CD4-positive, alpha-beta memory T cell (primary cell): Measurements from ENCODE around the gene CLDN20. TPM values are rescaled to one million over a fixed set of nuclear protein-coding genes. Genes with fewer than 3 reads are reported as not detected.

Source experiments
- CTCF ChIA-PET: fragments of 350-600 bp; sonication (Branson Sonifier 250); formaldehyde crosslinking; loops from one replicate; lab custom pipeline; 2021; ENCODE audit warnings: inconsistent platforms; ENCODE audit not compliant: partially characterized antibody; lab: Charles Lee
- POLR2A ChIA-PET: fragments of 350-600 bp; sonication (Branson Sonifier 250); formaldehyde crosslinking; loops from one replicate; lab custom pipeline; 2021; ENCODE audit not compliant: partially characterized antibody; lab: Charles Lee
- DNase-seq, 5 donors: peaks; one replicate each; pipeline versions ENCODE4 v3.0.0 to v3.0.0-alpha.2; 2020 to 2022; ENCODE audit warnings: mixed read lengths in 1 of 5
- H3K27ac ChIP-seq: one replicate; pipeline ENCODE4 v1.7.0; 2013; ENCODE audit warnings: low read depth, low read length
- H3K27me3 ChIP-seq: 2 replicates; pipeline ENCODE4 v1.7.0; 2013; ENCODE audit warnings: mild to moderate bottlenecking, low read length, moderate library complexity; ENCODE audit not compliant: insufficient read depth
- H3K36me3 ChIP-seq: 2 replicates; pipeline ENCODE4 v1.7.0; 2013; ENCODE audit warnings: mild to moderate bottlenecking, low read length, moderate library complexity; ENCODE audit not compliant: insufficient read depth
- H3K4me1 ChIP-seq: 2 replicates; pipeline ENCODE4 v1.7.0; 2013; ENCODE audit warnings: mild to moderate bottlenecking, low read length, moderate library complexity; ENCODE audit not compliant: insufficient read depth
- H3K4me3 ChIP-seq, 2 donors: one replicate each; pipeline ENCODE4 v1.7.0; 2013; ENCODE audit warnings: low read length in 2 of 2, mild to moderate bottlenecking in 1 of 2
- H3K9me3 ChIP-seq, 2 donors: one replicate each; pipeline ENCODE4 v1.7.0; 2013; ENCODE audit warnings: low read length in 2 of 2, control low read depth in 1 of 2; ENCODE audit not compliant: control insufficient read depth in 1 of 2
- H3K27ac Mint-ChIP-seq, 7 donors: one replicate each; pipeline ENCODE4 v1.8.0; 2020 to 2021; ENCODE audit warnings: mixed read lengths in 7 of 7, mild to moderate bottlenecking in 6 of 7, inconsistent platforms in 3 of 7, moderate library complexity in 3 of 7
- H3K27me3 Mint-ChIP-seq, 2 donors: one replicate each; pipeline ENCODE4 v1.8.0; 2020 to 2021; ENCODE audit warnings: mixed read lengths in 2 of 2
- H3K36me3 Mint-ChIP-seq, 2 donors: one replicate each; pipeline ENCODE4 v1.8.0; 2020 to 2021; ENCODE audit warnings: mixed read lengths in 2 of 2, inconsistent platforms in 1 of 2, mild to moderate bottlenecking in 1 of 2
- H3K4me1 Mint-ChIP-seq, 4 donors: one replicate each; pipeline ENCODE4 v1.8.0; 2020 to 2021; ENCODE audit warnings: mixed read lengths in 4 of 4, mild to moderate bottlenecking in 1 of 4
- H3K4me3 Mint-ChIP-seq, 8 donors: one replicate each; pipeline ENCODE4 v1.8.0; 2020 to 2021; ENCODE audit warnings: mixed read lengths in 8 of 8, mild to moderate bottlenecking in 7 of 8, moderate library complexity in 6 of 8, inconsistent platforms in 3 of 8
- H3K9me3 Mint-ChIP-seq, 8 donors: one replicate each; pipeline ENCODE4 v1.8.0; 2020 to 2021; ENCODE audit warnings: mixed read lengths in 8 of 8, mild to moderate bottlenecking in 5 of 8, inconsistent platforms in 3 of 8, moderate library complexity in 1 of 8
- intact Hi-C: fragments of 100-400 bp; cut with micrococcal nuclease; formaldehyde crosslinking; loops from one replicate; pipeline ENCODE4 v1.15.1; 2023
- polyA plus RNA-seq, 2 donors: library from polyadenylated mRNA; unstranded; fragments of 300-500 nt; fragmentation: Illumina TruSeq; gene quantifications; one replicate each; pipeline ENCODE4 v1.2.3, GENCODE V29; 2021
- total RNA-seq, 2 experiments: library from RNA; stranded (reverse); gene quantifications; one replicate each; pipeline ENCODE4 v1.2.3, GENCODE V29; 2021

CLDN20 gene
- total and polyA plus RNA-seq, 4 experiments from 2014 or later = not detected

- ChIA-PET POLR2A (no interaction called here), CTCF (no interaction called here)
- Mint-ChIP-seq H3K27me3 (no peaks in the 10 kb centered on the region), H3K9me3 (no peaks in the 10 kb centered on the region), H3K27ac (no peak overlapping the region), H3K4me3 (no peak overlapping the region), H3K4me1 (peaks cover 3 to 20% (median 10%) of the 10 kb centered on the region in 4 donors), H3K36me3 (peaks cover 56 to 69% of the 10 kb centered on the region in 2 donors)
- Histone ChIP-seq H3K4me3 (no peak overlapping the region), H3K27ac (no peak overlapping the region), H3K27me3 (no peaks in the 10 kb centered on the region), H3K4me1 (no peaks in the 10 kb centered on the region), H3K9me3 (no peaks in the 10 kb centered on the region), H3K36me3 (peaks cover 16% of the 10 kb centered on the region)
- intact Hi-C loops = no loop called here
- no peak for DNase-seq
Measured at GRCh38 chr6:155290491-155290890, 26.7 kb downstream of the CLDN20 start.

GRCh38 chr6:155291291-155291690, 27.5 kb downstream of the CLDN20 start:
- Mint-ChIP-seq H3K9me3 (no peaks in the 10 kb centered on the region), H3K27ac (no peak overlapping the region), H3K4me1 (peaks cover 3 to 18% (median 10%) of the 10 kb centered on the region in 4 donors), H3K27me3 (no peaks in the 10 kb centered on the region), H3K4me3 (no peak overlapping the region), H3K36me3 (peaks cover 58 to 70% of the 10 kb centered on the region in 2 donors)
- DNase-seq = no peak
- Histone ChIP-seq H3K27ac (no peak overlapping the region), H3K36me3 (peaks cover 21% of the 10 kb centered on the region), H3K4me3 (no peak overlapping the region), H3K4me1 (no peaks in the 10 kb centered on the region), H3K27me3 (no peaks in the 10 kb centered on the region), H3K9me3 (no peaks in the 10 kb centered on the region)
- POLR2A ChIA-PET = no interaction called here
- intact Hi-C loops = no loop called here
- CTCF ChIA-PET = no interaction called here

GRCh38 chr6:155292711-155293110, 28.9 kb downstream of the CLDN20 start:
- ChIA-PET POLR2A (no interaction called here), CTCF (no interaction called here)
- no peak overlapping the region for H3K27ac ChIP-seq
- H3K27me3 Mint-ChIP-seq = no peaks in the 10 kb centered on the region
- intact Hi-C loops = no loop called here
- peaks cover 64 to 79% of the 10 kb centered on the region in 2 donors for H3K36me3 Mint-ChIP-seq
- no peaks in the 10 kb centered on the region for H3K4me1 ChIP-seq
- H3K9me3 ChIP-seq = no peaks in the 10 kb centered on the region
- no peaks in the 10 kb centered on the region for H3K9me3 Mint-ChIP-seq
- no peak overlapping the region for H3K4me3 Mint-ChIP-seq
- H3K27me3 ChIP-seq = no peaks in the 10 kb centered on the region
- no peak overlapping the region for H3K4me3 ChIP-seq
- peaks cover 3 to 23% (median 12%) of the 10 kb centered on the region in 4 donors for H3K4me1 Mint-ChIP-seq
- peaks cover 27% of the 10 kb centered on the region for H3K36me3 ChIP-seq
- no peak for DNase-seq
- peak overlapping the region in 2 of 7 donors; percentile 30 to 73 for H3K27ac Mint-ChIP-seq

- peaks cover 6 to 10% (median 9%) of the 10 kb centered on the region in 4 donors for H3K4me1 Mint-ChIP-seq
- ChIA-PET POLR2A (no interaction called here), CTCF (no interaction called here)
- H3K36me3 Mint-ChIP-seq = peaks cover 51 to 59% of the 10 kb centered on the region in 2 donors
- no peaks in the 10 kb centered on the region for H3K9me3 Mint-ChIP-seq
- intact Hi-C loops = no loop called here
- Histone ChIP-seq H3K27ac (no peak overlapping the region), H3K4me1 (no peaks in the 10 kb centered on the region), H3K27me3 (no peaks in the 10 kb centered on the region), H3K4me3 (no peak overlapping the region), H3K36me3 (peaks cover 29% of the 10 kb centered on the region), H3K9me3 (no peaks in the 10 kb centered on the region)
- peak overlapping the region in 3 of 7 donors; percentile 2 to 40 (median 4) for H3K27ac Mint-ChIP-seq
- H3K4me3 Mint-ChIP-seq = no peak overlapping the region
- no peak for DNase-seq
- no peaks in the 10 kb centered on the region for H3K27me3 Mint-ChIP-seq
Measured at GRCh38 chr6:155297669-155298068, 33.9 kb downstream of the CLDN20 start.

GRCh38 chr6:155301867-155302266, 38.1 kb downstream of the CLDN20 start:
- no peaks in the 10 kb centered on the region for H3K4me1 ChIP-seq
- no peak overlapping the region for H3K4me3 ChIP-seq
- H3K9me3 ChIP-seq = no peaks in the 10 kb centered on the region
- peaks cover 27% of the 10 kb centered on the region for H3K36me3 ChIP-seq
- no peak overlapping the region for H3K4me3 Mint-ChIP-seq
- CTCF ChIA-PET = no interaction called here
- H3K27ac Mint-ChIP-seq = no peak overlapping the region
- H3K27ac ChIP-seq = no peak overlapping the region
- H3K27me3 ChIP-seq = no peaks in the 10 kb centered on the region
- no peaks in the 10 kb centered on the region for H3K9me3 Mint-ChIP-seq
- H3K4me1 Mint-ChIP-seq = peaks cover 6 to 10% (median 10%) of the 10 kb centered on the region in 4 donors
- DNase-seq = no peak
- POLR2A ChIA-PET = interaction anchor here (1.1 kb wide), 1 partner anchor 13 kb away, joined by 3 read pairs; no protein-coding TSS in a partner anchor
- H3K27me3 Mint-ChIP-seq = no peaks in the 10 kb centered on the region
- intact Hi-C loops = no loop called here
- peaks cover 42 to 56% of the 10 kb centered on the region in 2 donors for H3K36me3 Mint-ChIP-seq

GRCh38 chr6:155303361-155303870, 39.6 kb downstream of the CLDN20 start:
- peaks cover 9 to 23% (median 16%) of the 10 kb centered on the region in 4 donors for H3K4me1 Mint-ChIP-seq
- no peak for DNase-seq
- CTCF ChIA-PET = interaction anchor here (1.4 to 1.9 kb wide), 2 partner anchors 10 to 13 kb away, joined by 5 to 10 read pairs; partner anchors contain the start of gene TFB1M
- H3K27ac Mint-ChIP-seq = no peak overlapping the region
- Histone ChIP-seq H3K9me3 (no peaks in the 10 kb centered on the region), H3K36me3 (peaks cover 24% of the 10 kb centered on the region), H3K4me1 (no peaks in the 10 kb centered on the region), H3K27me3 (no peaks in the 10 kb centered on the region), H3K4me3 (no peak overlapping the region), H3K27ac (no peak overlapping the region)
- peaks cover 33 to 58% of the 10 kb centered on the region in 2 donors for H3K36me3 Mint-ChIP-seq
- H3K27me3 Mint-ChIP-seq = no peaks in the 10 kb centered on the region
- intact Hi-C loops = no loop called here
- H3K9me3 Mint-ChIP-seq = no peaks in the 10 kb centered on the region
- POLR2A ChIA-PET = interaction anchor here (1.9 kb wide), 1 partner anchor 11 kb away, joined by 15 read pairs; the partner anchor contains the start of gene TFB1M
- H3K4me3 Mint-ChIP-seq = no peak overlapping the region

- peaks cover 18 to 45% (median 26%) of the 10 kb centered on the region in 4 donors for H3K4me1 Mint-ChIP-seq
- ChIA-PET POLR2A (no interaction called here), CTCF (interaction anchor here (1.3 kb wide), 1 partner anchor 11 kb away, joined by 4 read pairs; no protein-coding TSS in a partner anchor)
- Histone ChIP-seq H3K36me3 (peaks cover 31% of the 10 kb centered on the region), H3K9me3 (no peaks in the 10 kb centered on the region), H3K4me3 (no peak overlapping the region), H3K27me3 (no peaks in the 10 kb centered on the region), H3K4me1 (peaks cover 16% of the 10 kb centered on the region), H3K27ac (no peak overlapping the region)
- H3K27ac Mint-ChIP-seq = no peak overlapping the region
- H3K4me3 Mint-ChIP-seq = no peak overlapping the region
- H3K9me3 Mint-ChIP-seq = no peaks in the 10 kb centered on the region
- H3K27me3 Mint-ChIP-seq = no peaks in the 10 kb centered on the region
- intact Hi-C loops = no loop called here
- no peak for DNase-seq
- peaks cover 34 to 57% of the 10 kb centered on the region in 2 donors for H3K36me3 Mint-ChIP-seq
Measured at GRCh38 chr6:155306958-155307357, 43.1 kb downstream of the CLDN20 start.
